GM08714 (cell line): Measurements from ENCODE around the gene ARHGEF39.
"Not testable (repeated sequence)": the region's sequence is repeated elsewhere in the genome, so short reads cannot be mapped to it uniquely, and the experiment has no call there.

ENCODE experiments used
- H3K4me3 ChIP-seq: fragments of 200-500 bp; sonication (Bioruptor generic); 2 replicates; pipeline ENCODE4 v1.5.1; 2014; ENCODE audit warnings: mild to moderate bottlenecking, low read length, inconsistent platforms
- ZNF274 ChIP-seq: IDR thresholded peaks from 2 replicates; pipeline ENCODE4 v1.6.1; 2012; ENCODE audit warnings: mild to moderate bottlenecking, low read depth, low read length

The ARHGEF39 gene

GRCh38 chr9:35616681-35617459 lies 48.1 kb downstream of the ARHGEF39 start:
- peak overlapping the region; percentile 44; the same call in 1 of the 2 replicates for H3K4me3 ChIP-seq
- no peak for TF ChIP-seq ZNF274

- no peak for TF ChIP-seq ZNF274
- H3K4me3 ChIP-seq = no peak overlapping the region; the same call in 1 of the 2 replicates
Measured at GRCh38 chr9:35615981-35616680, 48.9 kb downstream of the ARHGEF39 start.

GRCh38 chr9:35612843-35613242 lies 52.2 kb downstream of the ARHGEF39 start:
- H3K4me3 ChIP-seq = no peak overlapping the region
- TF ChIP-seq ZNF274 = no peak

GRCh38 chr9:35612066-35612465 lies 52.9 kb downstream of the ARHGEF39 start:
- H3K4me3 ChIP-seq = not testable (repeated sequence)

- TF ChIP-seq ZNF274 = no peak
- no peak overlapping the region for H3K4me3 ChIP-seq
Measured at GRCh38 chr9:35611230-35611797, 53.7 kb downstream of the ARHGEF39 start.

DNA sequence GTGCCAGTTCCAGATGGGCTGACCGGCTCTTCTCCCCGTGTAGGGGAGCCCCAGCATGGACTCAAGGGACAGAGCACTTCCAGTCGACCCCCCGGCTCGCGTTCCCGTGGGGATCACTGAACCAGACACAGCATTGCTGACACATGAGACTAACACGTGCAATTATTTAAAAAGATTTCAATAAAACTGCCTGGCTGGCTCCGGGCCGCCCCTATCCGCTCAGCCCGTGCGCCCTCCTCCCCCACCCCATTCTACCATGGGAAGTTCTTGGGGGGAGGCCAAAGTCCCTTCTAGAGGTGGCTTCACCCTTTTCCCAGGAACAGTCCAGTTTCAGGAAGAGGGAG lies 55.2 kb downstream of the ARHGEF39 start:
- no peak overlapping the region for H3K4me3 ChIP-seq
- TF ChIP-seq ZNF274 = no peak
